NCI-H1417 treated with DMSO at 0.1 percent for 48 hours (cell line): ENCODE data around the gene SH2B3.
"Not testable (repeated sequence)": the region's sequence is repeated elsewhere in the genome, so short reads cannot be mapped to it uniquely, and the experiment has no call there.

Source experiments
- DNase-seq: peaks from one replicate; lab custom pipeline; 2025; lab: John Stamatoyannopoulos, UW

Gene SH2B3

DNA sequence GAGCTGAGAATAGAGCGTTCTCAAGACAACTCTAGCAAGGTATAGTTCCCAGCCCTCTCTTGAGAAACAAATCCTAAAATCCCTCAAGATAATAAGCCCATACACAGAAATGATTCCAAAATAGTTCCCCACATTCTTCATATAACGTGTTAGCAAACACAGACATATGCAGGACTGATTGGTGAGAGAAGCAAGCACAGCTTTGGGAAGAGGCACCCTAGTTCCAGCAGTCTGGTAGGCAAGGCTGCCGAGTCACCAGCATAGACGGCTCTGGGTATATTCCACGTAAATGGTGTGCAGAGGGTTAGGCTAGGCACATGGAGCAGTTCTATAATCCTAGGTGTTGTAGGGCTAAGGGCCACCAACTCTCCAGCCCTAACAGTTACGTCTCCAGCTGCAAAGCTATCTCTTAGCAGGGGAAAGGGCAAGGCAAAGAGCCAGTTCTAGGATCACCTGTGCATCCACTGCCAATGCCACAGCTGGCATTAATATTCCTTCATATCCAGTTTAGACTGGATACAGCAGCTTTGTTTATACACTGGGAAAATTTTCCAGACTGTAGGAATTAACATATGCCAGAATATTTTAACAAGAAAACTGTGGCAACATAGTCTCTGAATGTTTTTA is 52.9 kb downstream of the SH2B3 start:
- DNase-seq = no peak

- DNase-seq = not testable (repeated sequence)
These were observed 54.4 kb downstream of the SH2B3 start for GRCh38 chr12:111460111-111460510.

DNA sequence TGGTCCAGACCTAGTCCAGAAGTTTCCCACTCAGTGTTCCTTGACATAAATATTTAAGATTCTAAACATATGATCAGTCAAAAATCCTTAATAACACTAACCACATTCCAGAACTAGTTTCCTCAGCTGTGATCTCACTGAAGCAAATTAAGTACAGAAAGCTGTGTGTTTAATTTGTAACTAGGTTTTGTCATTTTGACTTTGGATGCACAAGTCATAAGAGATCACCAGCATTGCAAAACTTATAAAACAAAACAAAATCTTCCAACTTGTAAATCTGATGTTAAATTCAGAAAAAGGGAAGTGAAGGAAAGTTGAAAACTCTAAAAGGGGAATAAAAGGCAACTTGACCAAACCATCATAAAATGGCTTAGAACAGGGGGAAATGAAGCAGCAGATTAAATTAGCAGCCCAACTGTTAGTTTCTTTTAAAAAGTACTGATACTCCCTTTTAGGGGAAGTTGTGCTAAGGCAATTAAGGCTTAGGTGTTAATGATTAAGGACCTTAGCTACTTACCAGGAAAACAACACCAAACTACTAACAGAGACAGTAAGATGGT is 56.6 kb downstream of the SH2B3 start:
- no peak for DNase-seq

GRCh38 chr12:111467092-111467856 is 61.6 kb downstream of the SH2B3 start:
- DNase-seq = no peak

DNA sequence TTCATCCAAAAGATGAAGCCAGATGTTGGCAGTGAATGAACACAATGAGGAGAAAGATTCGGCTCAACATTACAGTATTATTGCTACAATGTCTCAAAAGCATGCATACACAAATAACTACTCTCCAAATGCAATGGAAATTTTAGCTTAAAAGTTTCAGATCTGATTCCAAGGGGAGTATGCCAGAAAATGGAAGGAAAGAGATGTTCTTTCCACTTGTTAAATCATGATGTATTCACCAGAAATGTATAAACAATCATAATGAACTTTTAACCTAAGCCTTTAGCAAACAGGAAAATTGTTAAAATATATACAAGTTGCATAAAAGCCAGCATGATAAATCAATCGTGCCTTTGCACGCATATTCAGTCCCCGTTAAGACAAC is 62.1 kb downstream of the SH2B3 start:
- DNase-seq = no peak

- no peak for DNase-seq
These were observed 63.7 kb downstream of the SH2B3 start for GRCh38 chr12:111469401-111469800.

DNA sequence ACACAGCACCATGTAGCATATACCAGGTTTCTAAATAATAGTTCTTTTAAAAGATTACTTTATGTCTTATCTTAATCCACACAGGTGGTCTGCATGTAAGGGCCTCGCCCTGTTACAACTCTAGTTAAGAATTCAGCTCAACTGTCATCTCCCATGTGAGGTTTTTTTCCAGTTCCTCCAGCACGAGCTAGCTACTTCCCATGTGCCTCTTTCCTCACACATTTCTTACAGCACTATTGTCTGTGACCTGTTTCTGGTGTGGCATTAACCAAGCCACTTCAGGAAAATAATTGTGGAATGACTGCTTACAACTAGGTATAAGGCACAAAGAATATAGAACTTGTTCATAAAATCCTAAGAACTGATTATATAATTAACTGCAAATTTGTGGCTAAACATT is 65.5 kb downstream of the SH2B3 start:
- no peak for DNase-seq

DNA sequence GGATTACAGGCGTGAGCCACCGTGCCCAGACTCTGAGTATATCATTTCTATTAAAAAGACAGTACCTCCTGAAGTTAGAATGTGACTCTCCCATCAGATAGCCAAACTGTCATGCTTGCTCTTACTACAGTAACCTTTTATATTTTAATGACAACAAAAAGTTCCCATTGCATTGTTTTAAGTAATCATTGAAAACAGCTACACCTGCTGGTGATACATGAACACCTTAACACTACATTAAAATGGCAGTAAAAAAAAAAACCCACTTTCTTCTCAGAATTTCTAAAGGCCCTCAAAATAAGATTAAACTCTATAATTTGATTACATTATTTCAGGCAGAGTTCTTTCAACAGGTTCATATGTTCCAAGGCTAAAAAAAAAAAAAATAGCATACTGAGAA is 76.7 kb downstream of the SH2B3 start:
- DNase-seq = no peak

- no peak for DNase-seq
These were observed 82.5 kb downstream of the SH2B3 start for GRCh38 chr12:111488271-111488670.

DNA sequence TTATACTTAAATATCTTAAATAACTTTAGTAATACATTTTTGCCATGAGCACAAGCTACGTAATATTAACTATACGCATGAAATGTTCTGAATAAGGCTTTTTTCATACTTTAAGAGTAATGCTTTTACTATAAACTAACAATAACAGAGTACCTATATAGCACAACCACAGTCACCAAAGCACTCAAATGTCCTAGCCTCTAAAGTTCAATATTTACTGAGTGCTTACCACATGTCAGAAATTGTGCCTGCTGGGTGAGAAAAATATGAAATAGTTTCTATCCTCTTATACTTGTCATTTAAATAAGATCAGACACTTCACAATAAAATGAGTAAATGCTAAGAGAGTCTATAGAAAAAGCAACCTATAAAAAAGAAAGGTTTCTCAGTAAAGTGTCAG is 83.1 kb downstream of the SH2B3 start:
- no peak for DNase-seq

DNA sequence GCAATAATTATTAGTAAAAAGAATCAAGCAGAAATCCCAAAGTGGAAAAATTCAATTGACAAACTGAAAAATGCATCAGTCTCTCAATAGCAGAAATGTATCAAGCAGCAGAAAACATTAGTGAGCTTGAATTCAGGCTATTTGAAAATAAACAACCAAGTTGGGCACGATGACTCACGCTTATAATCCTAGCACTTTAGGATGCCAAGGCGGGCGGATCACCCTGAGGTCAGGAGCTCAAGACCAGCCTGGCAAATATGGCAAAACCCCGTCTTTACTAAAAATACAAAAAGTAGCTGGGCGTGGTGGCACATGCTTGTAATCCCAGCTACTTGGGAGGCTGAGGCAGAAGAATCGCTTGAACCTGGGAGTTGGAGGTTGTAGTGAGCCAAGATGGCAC is 87.3 kb downstream of the SH2B3 start:
- DNase-seq = not testable (repeated sequence)

GRCh38 chr12:111494676-111495075 is 89.0 kb downstream of the SH2B3 start:
- DNase-seq = no peak
